Stimulated activated CD4-positive, alpha-beta T cell treated with anti-CD3 and anti-CD28 coated beads, Interleukin-1b, Interleukin-23, amount 100 ng/mL, for 48 hours (primary cell): ENCODE results near the gene CSMD2.
"Not testable (repeated sequence)": the region's sequence is repeated elsewhere in the genome, so short reads cannot be mapped to it uniquely, and the experiment has no call there.

Experiments used
- DNase-seq: peaks from one replicate; pipeline ENCODE4 v3.0.0-alpha.2; 2020

CSMD2 gene

GRCh38 chr1:34101151-34101550 lies 63.9 kb downstream of the CSMD2 start:
- no peak for DNase-seq

GRCh38 chr1:34100332-34100731 lies 64.7 kb downstream of the CSMD2 start:
- DNase-seq: no peak

GRCh38 chr1:34092399-34092798 lies 72.6 kb downstream of the CSMD2 start:
- DNase-seq: not testable (repeated sequence)

DNA sequence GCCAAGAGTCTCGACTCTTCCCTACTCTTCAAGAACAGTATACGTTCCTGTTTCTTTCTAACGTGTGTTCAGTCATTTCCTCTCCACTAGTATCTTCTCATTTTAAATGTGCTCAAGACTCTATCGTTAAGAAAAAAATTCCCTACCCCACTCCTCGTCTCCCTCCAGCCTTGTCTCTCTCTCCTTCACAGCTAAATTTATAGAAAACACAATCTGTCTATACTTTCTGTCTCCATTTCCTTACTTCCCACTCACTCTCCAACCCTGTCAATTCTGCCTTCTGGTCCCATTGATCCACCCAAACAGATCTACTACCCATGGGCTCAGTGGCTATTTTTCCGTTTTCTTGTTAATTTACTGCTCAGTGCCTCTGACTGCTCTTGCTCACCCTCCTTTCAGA lies 75.3 kb downstream of the CSMD2 start:
- DNase-seq: no peak

GRCh38 chr1:34087986-34088385 lies 77.0 kb downstream of the CSMD2 start:
- no peak for DNase-seq

DNA sequence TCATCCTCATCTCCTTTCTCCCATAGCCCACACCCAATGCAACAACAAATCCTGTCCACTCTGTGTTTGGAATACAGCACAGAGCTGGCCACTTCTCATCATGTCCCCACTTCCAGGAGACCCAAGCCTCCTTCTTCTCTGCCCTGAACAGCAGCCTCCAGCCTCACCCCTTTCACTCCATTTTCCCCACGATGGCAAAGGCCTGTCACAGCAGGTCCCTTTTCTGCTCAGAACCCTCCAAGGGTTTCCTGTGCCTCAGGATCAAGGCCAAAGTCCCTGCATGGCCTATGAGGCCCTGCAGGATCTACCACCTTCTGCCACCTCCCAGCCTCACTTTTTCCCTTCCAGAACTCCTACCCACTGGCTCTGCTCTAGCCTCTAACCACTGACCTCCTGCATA lies 78.5 kb downstream of the CSMD2 start:
- no peak for DNase-seq

DNA sequence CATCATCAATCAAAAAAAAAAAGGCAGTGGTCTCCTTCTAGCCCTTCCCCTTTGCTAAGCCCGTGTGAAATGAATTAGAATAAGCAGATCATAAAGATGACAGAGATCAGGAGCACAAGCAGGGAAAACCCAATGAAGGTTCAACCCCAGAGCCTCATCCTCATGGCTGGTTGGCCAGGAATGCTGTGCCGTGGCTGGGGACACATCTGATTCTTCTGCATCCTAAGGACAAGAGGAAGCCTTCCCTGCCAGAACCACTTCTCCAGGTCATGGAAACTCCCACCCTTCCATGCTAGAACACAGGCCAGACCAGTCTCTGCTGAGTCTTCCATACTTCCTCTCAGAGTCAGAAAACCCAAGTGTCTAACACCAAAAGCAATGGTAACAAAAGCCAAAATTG lies 81.1 kb downstream of the CSMD2 start:
- DNase-seq: no peak

DNA sequence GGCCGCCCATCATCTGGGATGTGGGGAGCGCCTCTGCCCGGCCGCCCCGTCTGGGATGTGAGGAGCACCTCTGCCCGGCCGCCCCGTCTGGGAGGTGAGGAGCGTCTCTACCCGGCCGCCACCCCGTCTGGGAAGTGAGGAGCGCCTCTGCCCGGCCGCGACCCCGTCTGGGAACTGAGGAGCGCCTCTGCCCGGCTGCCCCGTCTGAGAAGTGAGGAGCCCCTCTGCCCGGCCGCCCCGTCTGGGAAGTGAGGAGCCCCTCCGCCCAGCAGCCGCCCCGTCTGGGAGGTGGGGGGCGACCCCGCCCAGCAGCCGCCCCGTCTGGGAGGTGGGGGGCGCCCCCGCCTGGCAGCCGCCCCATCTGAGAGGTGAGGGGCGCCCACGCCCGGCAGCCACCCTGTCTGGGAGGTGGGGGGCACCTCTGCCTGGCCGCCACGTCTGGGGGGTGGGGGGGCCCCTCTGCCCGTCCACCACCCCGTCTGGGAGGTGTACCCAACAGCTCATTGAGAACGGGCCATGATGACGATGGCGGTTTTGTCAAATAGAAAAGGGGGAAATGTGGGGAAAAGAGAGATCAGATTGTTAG lies 82.9 kb downstream of the CSMD2 start:
- not testable (repeated sequence) for DNase-seq

GRCh38 chr1:34078383-34078782 lies 86.6 kb downstream of the CSMD2 start:
- no peak for DNase-seq

DNA sequence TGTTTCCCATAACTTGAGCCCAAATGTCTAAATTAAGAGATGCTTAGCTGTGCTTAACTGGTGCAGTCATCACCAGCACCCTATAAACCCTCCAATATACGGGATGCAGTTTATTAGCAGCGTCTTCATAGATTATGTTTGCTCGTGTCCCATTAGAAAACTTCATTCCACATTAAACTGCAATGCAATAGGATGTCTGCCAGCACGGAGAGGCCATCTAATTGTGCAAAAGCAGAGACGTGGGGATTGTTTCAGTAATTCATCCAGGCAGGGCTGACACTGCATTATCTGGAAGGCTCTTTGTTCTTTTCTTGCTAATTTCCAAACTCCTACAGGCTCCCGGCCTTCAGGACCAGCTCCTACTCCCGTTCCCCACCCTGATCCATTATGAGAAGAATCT lies 89.5 kb downstream of the CSMD2 start:
- DNase-seq: no peak

- DNase-seq: no peak
These were observed 91.9 kb downstream of the CSMD2 start for GRCh38 chr1:34073028-34073695.

GRCh38 chr1:34070201-34070836 lies 94.7 kb downstream of the CSMD2 start:
- no peak for DNase-seq

DNA sequence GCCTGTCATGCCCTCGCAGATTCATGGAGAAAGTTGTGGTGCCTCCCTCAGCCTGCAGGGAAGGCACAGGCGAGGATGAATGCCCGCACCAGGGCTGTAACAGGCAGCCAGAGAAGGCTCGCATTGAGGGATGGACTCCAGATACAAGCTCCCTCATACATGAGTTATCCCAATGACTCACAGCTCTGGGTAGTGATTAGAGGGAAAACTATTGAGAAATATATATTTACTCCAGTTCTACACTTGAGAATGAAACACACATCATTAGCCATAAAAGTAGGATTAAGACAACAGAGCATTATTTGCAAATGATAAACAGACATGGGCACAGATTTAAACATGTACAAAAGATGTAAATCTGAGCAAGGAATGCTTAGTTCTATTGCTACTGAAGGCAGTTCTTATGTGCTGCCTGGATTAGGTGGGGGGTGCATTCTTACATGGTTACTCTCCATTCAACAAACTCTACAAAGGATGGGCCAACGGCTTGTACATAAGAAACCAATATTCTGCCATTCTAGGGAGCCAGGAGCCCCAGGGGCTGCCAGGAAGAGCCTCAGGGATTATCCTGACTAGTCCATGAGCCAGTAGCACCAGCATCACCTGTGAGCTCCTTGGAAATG lies 97.9 kb downstream of the CSMD2 start:
- DNase-seq: no peak

DNA sequence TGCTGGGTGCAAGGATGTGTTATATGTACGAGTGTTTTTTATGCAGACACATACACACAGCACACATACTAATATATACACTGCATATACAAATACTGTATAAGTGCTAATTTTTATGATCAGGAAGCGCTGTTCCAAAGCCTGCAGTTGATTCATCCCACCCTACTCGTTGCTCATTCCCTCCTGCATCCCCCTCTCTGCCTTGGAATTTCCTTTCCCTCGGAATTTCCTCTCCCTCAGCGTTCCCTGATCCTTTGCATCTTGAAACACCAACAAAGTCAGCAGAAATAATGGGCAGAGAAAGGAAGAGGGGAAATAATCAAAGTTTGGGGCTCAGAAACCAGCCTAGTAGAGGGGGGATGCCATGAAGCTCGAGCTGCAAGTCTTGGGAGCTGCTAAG lies 98.9 kb downstream of the CSMD2 start:
- DNase-seq: no peak

DNA sequence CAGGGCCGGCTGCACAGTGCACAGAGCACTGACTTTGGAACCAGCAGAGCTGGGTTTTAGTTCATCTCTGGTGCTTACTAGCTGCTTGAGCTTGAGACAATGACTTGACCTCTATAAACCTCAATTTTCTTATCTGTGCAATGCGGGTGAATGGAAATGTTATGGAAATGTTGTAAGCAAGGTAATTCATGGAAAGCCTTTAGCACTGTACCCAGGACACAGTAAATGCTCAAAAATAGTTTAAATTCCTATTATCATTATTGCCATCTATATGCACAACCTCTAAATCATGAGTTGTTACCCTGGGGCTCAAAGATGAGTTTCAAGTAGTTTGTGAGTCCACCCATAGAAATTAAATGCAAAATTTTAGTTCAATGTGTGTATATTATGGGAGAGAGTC lies 99.5 kb downstream of the CSMD2 start:
- no peak for DNase-seq

DNA sequence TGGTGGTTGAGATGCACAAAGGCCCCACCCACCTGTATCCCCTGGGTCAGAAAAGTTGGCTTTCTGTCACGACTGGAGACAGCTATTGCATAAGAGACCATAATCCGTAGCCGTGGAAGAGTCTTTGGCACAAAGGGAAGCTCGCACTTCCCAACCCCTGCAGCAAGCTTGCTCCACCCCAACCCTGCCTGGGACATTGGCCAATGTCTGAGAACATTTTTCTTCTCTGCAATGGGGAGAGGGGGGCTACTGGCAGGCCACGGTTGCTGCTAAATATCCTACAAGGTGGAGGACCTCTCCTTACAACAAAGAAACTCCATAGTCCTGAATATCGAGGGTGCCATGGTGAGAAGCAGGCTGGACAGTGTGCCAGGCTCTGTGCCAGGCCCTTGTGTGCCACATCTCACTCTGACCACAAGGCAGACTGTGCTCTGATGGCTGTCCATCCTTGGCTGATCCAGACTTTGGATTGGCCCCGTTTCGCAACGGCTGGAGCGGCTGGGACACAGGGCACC lies 104.1 kb downstream of the CSMD2 start:
- DNase-seq: no peak

GRCh38 chr1:34060187-34060730 lies 104.8 kb downstream of the CSMD2 start:
- no peak for DNase-seq

- no peak for DNase-seq
These were observed 107.5 kb downstream of the CSMD2 start for GRCh38 chr1:34057347-34058130.

- DNase-seq: no peak
These were observed 109.2 kb downstream of the CSMD2 start for GRCh38 chr1:34055818-34056217.

GRCh38 chr1:34054920-34055319 lies 110.1 kb downstream of the CSMD2 start:
- no peak for DNase-seq

DNA sequence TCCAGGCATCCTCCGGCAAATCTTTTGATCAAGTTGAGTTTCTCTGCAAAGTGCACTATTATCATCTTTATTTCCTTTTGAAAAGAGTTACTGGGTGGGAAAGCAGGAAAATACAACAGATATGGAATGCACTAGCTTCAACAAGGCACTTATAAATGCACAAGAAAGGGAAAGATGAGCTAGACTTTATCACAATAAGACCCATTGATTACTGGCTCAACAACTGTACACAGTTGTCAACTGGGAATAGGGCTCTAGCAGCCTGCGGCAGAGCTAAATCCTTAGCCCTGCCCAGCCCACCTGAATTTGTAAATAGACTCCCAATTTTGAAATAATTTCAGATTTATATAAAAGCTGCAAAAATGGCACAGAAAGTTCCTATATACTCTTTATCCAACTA lies 111.4 kb downstream of the CSMD2 start:
- no peak for DNase-seq

GRCh38 chr1:34052565-34052964 lies 112.5 kb downstream of the CSMD2 start:
- DNase-seq: no peak
